ENCODE measurements around the gene NUDT14.

Gene NUDT14

GRCh38 chr14:105212541-105213300, 31.6 kb upstream of the NUDT14 start:
- DNase-seq (ENCODE audit: low read depth) = no peak

DNA sequence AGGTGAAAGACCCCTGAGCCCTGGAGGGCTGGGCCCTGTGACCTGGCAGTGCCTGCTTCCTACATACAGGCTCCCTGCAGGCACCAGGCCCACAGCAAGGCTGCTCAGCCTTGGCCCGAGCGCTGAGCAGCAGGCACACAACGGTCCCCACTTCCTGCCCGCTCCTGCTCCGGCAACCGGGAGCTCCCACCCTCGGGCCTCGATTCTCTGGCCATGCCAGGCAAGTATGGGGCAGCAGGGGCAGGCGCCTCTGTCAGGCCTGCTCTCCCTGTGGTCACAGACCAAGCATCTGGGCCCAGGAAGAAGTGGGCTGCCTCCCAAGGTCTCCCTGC, 30.6 kb upstream of the NUDT14 start:
- DNase-seq (ENCODE audit: low read depth) = no peak

DNA sequence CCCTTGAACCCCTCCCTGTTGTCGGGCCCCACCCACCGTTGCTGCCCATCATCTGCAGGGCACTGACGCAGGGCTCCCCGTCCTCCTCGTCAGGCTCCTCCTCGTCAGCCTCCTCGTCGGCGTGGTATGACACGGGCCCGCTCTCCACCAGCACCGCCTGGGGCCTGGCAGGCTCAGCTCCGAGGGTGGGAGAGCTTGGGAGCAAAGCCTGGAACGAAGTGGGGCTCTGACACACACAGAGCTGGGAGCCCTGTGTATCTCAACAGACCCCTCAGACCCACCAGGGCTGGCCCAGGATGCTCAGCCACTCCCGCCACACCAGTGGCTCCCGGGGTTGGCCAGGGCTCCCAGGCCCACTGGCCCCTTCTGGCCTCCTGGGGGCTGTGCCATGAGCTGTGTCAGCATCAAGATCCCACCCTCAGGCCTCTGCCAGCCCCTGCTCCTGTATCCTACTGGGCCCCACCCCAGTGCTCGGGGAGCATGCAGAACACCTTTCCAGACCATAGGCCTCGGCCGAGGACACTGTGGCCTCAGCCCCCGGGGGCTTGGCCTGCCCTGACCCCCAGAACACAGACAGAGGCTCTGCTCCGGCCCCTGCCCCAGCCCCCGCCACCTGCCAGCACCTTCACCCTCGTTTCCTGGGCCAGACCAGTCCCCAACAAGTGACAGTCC, 30.1 kb upstream of the NUDT14 start:
- DNase-seq (ENCODE audit: low read depth) = no peak

GRCh38 chr14:105210266-105211025, 29.3 kb upstream of the NUDT14 start:
- no peak for DNase-seq (ENCODE audit: low read depth)

DNA sequence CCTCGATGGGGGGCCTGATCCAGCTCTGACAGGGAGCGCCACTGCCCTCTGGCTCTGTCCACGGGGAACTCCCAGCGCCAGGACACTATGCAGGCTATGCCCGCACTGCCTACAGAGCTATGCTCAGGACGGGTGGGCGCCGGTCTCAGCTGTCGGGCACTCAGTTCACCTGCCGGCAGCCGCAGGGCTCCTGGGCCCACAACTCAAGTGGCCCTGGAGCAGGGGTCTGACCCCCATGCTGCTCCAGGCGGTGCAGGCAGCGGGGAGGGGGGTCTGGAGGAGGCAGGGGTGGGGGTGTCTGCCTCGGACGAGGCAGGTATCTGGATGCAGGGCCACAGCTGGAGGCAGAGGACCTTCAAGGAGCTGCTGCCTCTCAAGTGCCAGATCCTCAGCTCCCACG, 28.5 kb upstream of the NUDT14 start:
- DNase-seq (ENCODE audit: low read depth) = no peak

- DNase-seq (ENCODE audit: low read depth) = no peak
These were observed 28.0 kb upstream of the NUDT14 start for GRCh38 chr14:105209091-105209490.

DNA sequence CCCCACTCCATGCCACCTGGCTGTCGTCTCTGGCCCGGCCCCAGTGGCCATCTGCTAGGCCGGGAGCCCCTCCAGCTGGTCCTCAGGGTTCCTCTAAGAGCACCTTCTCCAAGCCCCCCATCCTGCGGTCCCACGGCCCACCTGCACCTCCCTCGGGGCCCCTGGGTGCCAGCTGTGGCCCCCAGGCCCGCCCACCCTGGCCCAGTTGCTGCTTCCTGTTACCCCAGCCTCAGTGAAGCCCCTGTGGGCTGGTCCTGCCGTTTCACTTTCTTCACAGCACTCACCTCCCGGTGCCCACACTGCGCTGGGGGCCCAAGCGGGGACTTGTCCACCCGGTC, 27.6 kb upstream of the NUDT14 start:
- no peak for DNase-seq (ENCODE audit: low read depth)

GRCh38 chr14:105207996-105208737, 27.1 kb upstream of the NUDT14 start:
- no peak for DNase-seq (ENCODE audit: low read depth)

- no peak for DNase-seq (ENCODE audit: low read depth)
These were observed 26.4 kb upstream of the NUDT14 start for GRCh38 chr14:105207460-105207901.

DNA sequence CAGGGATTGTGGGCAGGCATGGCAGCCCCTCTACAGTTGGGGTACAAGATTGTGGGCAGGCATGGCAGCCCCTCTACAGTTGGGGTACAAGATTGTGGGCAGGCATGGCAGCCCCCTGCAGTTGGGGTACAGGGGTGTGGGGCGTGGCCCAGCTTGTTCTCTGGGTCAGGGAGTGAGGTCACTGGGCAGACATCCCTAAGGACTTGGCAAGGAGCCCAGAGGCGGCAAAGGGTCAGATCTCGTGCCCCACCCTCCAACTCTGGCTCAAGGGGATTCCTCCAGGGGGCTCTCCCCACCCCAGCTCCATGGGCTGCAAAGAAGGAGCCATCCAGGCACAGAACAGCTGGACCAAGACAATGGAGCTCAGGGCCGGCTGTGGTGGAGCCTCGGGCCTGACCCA, 25.8 kb upstream of the NUDT14 start:
- no peak for DNase-seq (ENCODE audit: low read depth)

GRCh38 chr14:105205673-105206208, 24.6 kb upstream of the NUDT14 start:
- no peak for DNase-seq (ENCODE audit: low read depth)

GRCh38 chr14:105204931-105205672, 24.0 kb upstream of the NUDT14 start:
- DNase-seq (ENCODE audit: low read depth) = no peak

GRCh38 chr14:105204206-105204930, 23.3 kb upstream of the NUDT14 start:
- DNase-seq (ENCODE audit: low read depth) = no peak

- DNase-seq (ENCODE audit: low read depth) = no peak
These were observed 22.6 kb upstream of the NUDT14 start for GRCh38 chr14:105203701-105204100.

DNA sequence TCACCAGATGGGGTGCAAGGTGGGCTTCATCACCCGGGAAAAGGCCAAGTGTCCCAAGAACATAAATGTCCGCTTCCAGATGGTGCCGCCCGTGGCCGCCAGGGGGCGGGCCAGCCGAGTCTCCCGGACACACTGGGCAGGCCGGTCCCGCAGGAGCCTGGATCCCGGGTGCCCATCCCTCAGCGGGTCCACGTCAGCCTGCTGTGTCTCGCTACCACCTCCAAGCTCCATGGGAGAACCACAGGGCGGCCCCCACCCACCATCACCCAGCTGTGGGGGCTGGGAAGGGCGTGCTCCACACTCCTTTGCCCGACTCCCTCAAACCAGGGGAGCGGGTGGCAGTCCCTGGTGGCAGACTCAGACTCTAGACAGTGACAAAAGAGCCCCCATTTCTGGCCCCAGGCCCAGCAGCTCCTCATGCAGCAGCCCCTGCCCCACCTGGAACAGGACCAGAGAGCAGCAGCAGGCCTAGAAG, 22.0 kb upstream of the NUDT14 start:
- peak; percentile 39 for DNase-seq (ENCODE audit: low read depth)

DNA sequence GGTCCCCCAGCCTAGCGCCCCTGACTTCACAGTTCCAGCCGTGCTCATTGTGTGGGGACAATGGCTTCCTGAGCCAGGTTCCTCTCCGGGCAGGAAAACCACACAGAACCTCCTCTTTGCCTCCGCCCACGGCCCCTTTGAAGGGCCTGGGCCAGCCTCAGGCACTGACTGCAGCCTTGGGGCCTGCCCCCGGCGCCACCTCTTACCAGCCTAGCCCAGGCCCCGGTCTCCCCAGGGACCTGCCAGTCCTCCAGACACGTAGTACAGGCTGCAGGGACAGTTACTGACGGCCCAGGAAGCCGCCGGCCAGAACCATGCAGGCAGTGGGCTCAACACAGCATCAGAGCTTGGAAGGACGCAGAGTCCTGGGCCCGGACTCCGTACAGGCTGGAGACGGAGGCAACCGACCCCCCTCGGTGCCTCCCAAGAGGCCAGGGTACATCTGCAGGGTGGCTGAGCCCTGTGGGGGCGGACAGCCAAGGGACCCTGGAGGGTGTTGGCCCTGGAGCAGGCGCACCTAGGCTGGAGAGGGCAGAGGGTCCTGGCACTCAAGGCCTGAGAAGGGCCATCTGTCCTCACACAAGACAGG, 20.9 kb upstream of the NUDT14 start:
- DNase-seq (ENCODE audit: low read depth) = no peak

DNA sequence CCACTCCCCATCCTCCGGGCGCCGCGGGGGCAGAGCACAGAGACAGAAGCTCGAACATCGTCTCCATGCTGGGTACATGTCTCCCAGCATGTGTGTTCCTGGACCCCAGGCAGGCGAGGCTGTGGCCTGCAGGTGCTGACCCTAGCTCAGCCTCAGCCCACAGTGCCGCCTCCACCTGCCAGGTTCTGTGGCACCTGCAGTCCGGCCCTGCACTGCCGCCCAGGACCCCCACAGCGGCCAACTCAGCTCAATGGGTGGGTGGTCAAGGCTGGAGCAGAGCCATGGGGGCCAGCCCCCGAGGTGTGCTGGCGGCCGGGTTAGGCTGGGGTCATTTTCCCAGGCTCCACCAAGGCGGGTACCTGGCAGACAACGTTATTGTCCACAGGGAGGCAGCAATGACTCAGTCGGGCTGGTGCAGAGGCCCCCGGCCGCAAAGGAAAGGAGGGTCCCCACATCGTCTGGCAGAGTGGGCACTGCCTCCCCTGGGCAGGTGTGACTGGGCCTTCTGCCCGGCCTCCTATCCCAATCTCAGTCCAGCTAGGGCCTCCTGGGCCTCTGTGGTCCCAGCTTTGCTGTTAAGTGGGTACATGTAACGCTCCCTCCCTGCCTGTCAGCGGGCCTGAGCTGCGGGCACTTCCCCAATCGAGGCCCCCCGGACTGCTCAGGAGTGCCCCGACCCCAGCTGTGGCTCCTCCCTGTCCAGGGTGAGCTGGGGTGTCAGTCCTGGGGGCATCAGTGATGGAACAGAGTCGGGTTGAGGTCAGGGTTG, 20.2 kb upstream of the NUDT14 start:
- no peak for DNase-seq (ENCODE audit: low read depth)

GRCh38 chr14:105200641-105201040, 19.5 kb upstream of the NUDT14 start:
- DNase-seq (ENCODE audit: low read depth) = no peak

- DNase-seq (ENCODE audit: low read depth) = no peak
These were observed 19.0 kb upstream of the NUDT14 start for GRCh38 chr14:105200074-105200473.

GRCh38 chr14:105199093-105199492, 18.0 kb upstream of the NUDT14 start:
- no peak for DNase-seq (ENCODE audit: low read depth)

Measured in stimulated activated CD8-positive, alpha-beta memory T cell treated with anti-CD3 and anti-CD28 coated beads, Interleukin-15, amount 100 ng/mL, for 24 hours (primary cell).